Caco-2 (cell line): ENCODE measurements around the gene BTNL8. TPM values are rescaled to one million over a fixed set of nuclear protein-coding genes. Genes with fewer than 3 reads are reported as not detected.

ENCODE experiments used
- BruUV-seq: library from RNA; stranded (reverse); fragments of 400-500 nt; replicated peaks from 2 replicates; lab custom pipeline; 2021; lab: Mats Ljungman, UMichigan
- CTCF ChIA-PET: fragments of 300-600 bp; sonication (Branson Sonifier 250); formaldehyde crosslinking; loops from one replicate; lab custom pipeline; 2022; ENCODE audit warnings: antibody characterized with exemption; lab: Charles Lee
- POLR2A ChIA-PET: fragments of 300-600 bp; sonication (Branson Sonifier 250); formaldehyde crosslinking; loops from one replicate; lab custom pipeline; 2022; ENCODE audit warnings: antibody characterized with exemption; lab: Charles Lee
- DNase-seq, 2 experiments: peaks; one replicate each; pipeline versions ENCODE4 v3.0.0 to v3.0.0-alpha.2; 2020 to 2022
- H3K27me3 ChIP-seq: replicated peaks from 2 replicates; pipeline ENCODE4 v1.6.0; 2011; ENCODE audit warnings: low read length; ENCODE audit not compliant: control insufficient read depth, insufficient read depth
- H3K36me3 ChIP-seq: 2 replicates; pipeline ENCODE4 v1.5.1; 2011; ENCODE audit warnings: low read length; ENCODE audit not compliant: control insufficient read depth, insufficient read depth
- H3K4me1 ChIP-seq: fragments of 250-450 bp; sonication (Bioruptor Pico); 2 replicates; pipeline ENCODE4 v1.5.1; 2020; ENCODE audit warnings: mild to moderate bottlenecking
- H3K4me3 ChIP-seq: 2 replicates; pipeline ENCODE4 v1.5.1; 2011; ENCODE audit warnings: low read depth, mild to moderate bottlenecking, control low read depth, low read length
- H3K9me3 ChIP-seq: fragments of 250-450 bp; sonication (Bioruptor Pico); 2 replicates; pipeline ENCODE4 v1.5.1; 2020; ENCODE audit warnings: mild to moderate bottlenecking, moderate library complexity
- H3K27ac Mint-ChIP-seq: one replicate; pipeline ENCODE4 v1.8.0; 2022; ENCODE audit warnings: mixed read lengths; ENCODE audit not compliant: unreplicated experiment
- H3K27me3 Mint-ChIP-seq: one replicate; pipeline ENCODE4 v1.8.0; 2022; ENCODE audit warnings: mixed read lengths; ENCODE audit not compliant: insufficient read depth, unreplicated experiment
- H3K36me3 Mint-ChIP-seq: one replicate; pipeline ENCODE4 v1.8.0; 2022; ENCODE audit warnings: mild to moderate bottlenecking, mixed read lengths; ENCODE audit not compliant: insufficient read depth, unreplicated experiment
- H3K4me1 Mint-ChIP-seq: one replicate; pipeline ENCODE4 v1.8.0; 2022; ENCODE audit warnings: low read depth, mixed read lengths; ENCODE audit not compliant: unreplicated experiment
- H3K4me3 Mint-ChIP-seq: one replicate; pipeline ENCODE4 v1.8.0; 2022; ENCODE audit warnings: mild to moderate bottlenecking, moderate library complexity, mixed read lengths; ENCODE audit not compliant: unreplicated experiment
- H3K9me3 Mint-ChIP-seq: one replicate; pipeline ENCODE4 v1.8.0; 2022; ENCODE audit warnings: mixed read lengths; ENCODE audit not compliant: unreplicated experiment
- intact Hi-C: fragments of 100-400 bp; cut with micrococcal nuclease; formaldehyde crosslinking; loops from one replicate; pipeline ENCODE4 v1.10.0; 2022; ENCODE audit not compliant: unreplicated experiment
- total RNA-seq: library from RNA; stranded (reverse); gene quantifications from 2 replicates; pipeline ENCODE4 v1.2.3, GENCODE V29; 2022
- TF ChIP-seq, protein P1 (sequence below), 2 experiments: fragments of 200-600 bp in 1 of 2; IDR thresholded peaks; 1 replicate in 1 of 2; 2 replicates in 1 of 2; pipeline versions ENCODE4 v1.5.1 to v1.8.0; 2011 to 2022; ENCODE audit warnings: antibody characterized with exemption in 1 of 2, control low read depth in 1 of 2, inconsistent platforms in 1 of 2, low read depth in 1 of 2, low read length in 1 of 2, mild to moderate bottlenecking in 1 of 2, moderate library complexity in 1 of 2; ENCODE audit not compliant: insufficient read depth in 1 of 2, severe bottlenecking in 1 of 2, unreplicated experiment in 1 of 2

The BTNL8 gene
- total RNA-seq, 1 experiment from 2014 or later, result 6.0 TPM

- H3K4me3 Mint-ChIP-seq, result no peak overlapping the region
- no peak overlapping the region for H3K27ac Mint-ChIP-seq
- no peaks in the 10 kb centered on the region for H3K27me3 Mint-ChIP-seq
- ChIA-PET CTCF (no interaction called here), POLR2A (no interaction called here)
- no peaks in the 10 kb centered on the region for H3K36me3 Mint-ChIP-seq
- TF ChIP-seq, protein P1, sequence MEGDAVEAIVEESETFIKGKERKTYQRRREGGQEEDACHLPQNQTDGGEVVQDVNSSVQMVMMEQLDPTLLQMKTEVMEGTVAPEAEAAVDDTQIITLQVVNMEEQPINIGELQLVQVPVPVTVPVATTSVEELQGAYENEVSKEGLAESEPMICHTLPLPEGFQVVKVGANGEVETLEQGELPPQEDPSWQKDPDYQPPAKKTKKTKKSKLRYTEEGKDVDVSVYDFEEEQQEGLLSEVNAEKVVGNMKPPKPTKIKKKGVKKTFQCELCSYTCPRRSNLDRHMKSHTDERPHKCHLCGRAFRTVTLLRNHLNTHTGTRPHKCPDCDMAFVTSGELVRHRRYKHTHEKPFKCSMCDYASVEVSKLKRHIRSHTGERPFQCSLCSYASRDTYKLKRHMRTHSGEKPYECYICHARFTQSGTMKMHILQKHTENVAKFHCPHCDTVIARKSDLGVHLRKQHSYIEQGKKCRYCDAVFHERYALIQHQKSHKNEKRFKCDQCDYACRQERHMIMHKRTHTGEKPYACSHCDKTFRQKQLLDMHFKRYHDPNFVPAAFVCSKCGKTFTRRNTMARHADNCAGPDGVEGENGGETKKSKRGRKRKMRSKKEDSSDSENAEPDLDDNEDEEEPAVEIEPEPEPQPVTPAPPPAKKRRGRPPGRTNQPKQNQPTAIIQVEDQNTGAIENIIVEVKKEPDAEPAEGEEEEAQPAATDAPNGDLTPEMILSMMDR (IDR thresholded peaks at IDR 0.05; ENCODE audit: insufficient read depth in 1 of 2, low read depth in 1 of 2, low read length in 1 of 2, severe bottlenecking in 1 of 2, unreplicated experiment in 1 of 2), result no peak
- Histone ChIP-seq H3K4me1 (peaks cover 30% of the 10 kb centered on the region), H3K27me3 (no peaks in the 10 kb centered on the region), H3K9me3 (peaks cover 4% of the 10 kb centered on the region; the same call in 1 of the 2 replicates), H3K36me3 (no peaks in the 10 kb centered on the region), H3K4me3 (no peak overlapping the region)
- no peaks in the 10 kb centered on the region for H3K9me3 Mint-ChIP-seq
- no peak for DNase-seq
- BruUV-seq, result no TSS peak
- peaks cover 19% of the 10 kb centered on the region for H3K4me1 Mint-ChIP-seq
- intact Hi-C loops, result no loop called here
Observed at GRCh38 chr5:180901319-180902009, 2.5 kb downstream of the BTNL8 start.

GRCh38 chr5:180908400-180908799, 9.4 kb downstream of the BTNL8 start:
- H3K36me3 ChIP-seq, result no peaks in the 10 kb centered on the region
- ChIA-PET POLR2A (no interaction called here), CTCF (no interaction called here)
- no peak overlapping the region for H3K4me3 ChIP-seq
- no peak for DNase-seq
- TF ChIP-seq, protein P1 (IDR thresholded peaks at IDR 0.05; ENCODE audit: insufficient read depth in 1 of 2, low read depth in 1 of 2, low read length in 1 of 2, severe bottlenecking in 1 of 2, unreplicated experiment in 1 of 2), result no peak
- no peaks in the 10 kb centered on the region for H3K27me3 ChIP-seq
- H3K27me3 Mint-ChIP-seq, result no peaks in the 10 kb centered on the region
- BruUV-seq, result no TSS peak
- H3K4me1 Mint-ChIP-seq, result no peaks in the 10 kb centered on the region
- no peaks in the 10 kb centered on the region for H3K36me3 Mint-ChIP-seq
- no peaks in the 10 kb centered on the region for H3K9me3 Mint-ChIP-seq
- H3K4me1 ChIP-seq, result no peaks in the 10 kb centered on the region
- intact Hi-C loops, result no loop called here
- H3K9me3 ChIP-seq, result no peaks in the 10 kb centered on the region
- no peak overlapping the region for H3K4me3 Mint-ChIP-seq
- no peak overlapping the region for H3K27ac Mint-ChIP-seq

GRCh38 chr5:180908998-180909731, 10.2 kb downstream of the BTNL8 start:
- H3K9me3 Mint-ChIP-seq, result no peaks in the 10 kb centered on the region
- no peaks in the 10 kb centered on the region for H3K4me1 Mint-ChIP-seq
- no peak overlapping the region for H3K27ac Mint-ChIP-seq
- TF ChIP-seq, protein P1 (IDR thresholded peaks at IDR 0.05; ENCODE audit: insufficient read depth in 1 of 2, low read depth in 1 of 2, low read length in 1 of 2, severe bottlenecking in 1 of 2, unreplicated experiment in 1 of 2), result no peak
- Histone ChIP-seq H3K27me3 (no peaks in the 10 kb centered on the region), H3K4me3 (no peak overlapping the region), H3K36me3 (no peaks in the 10 kb centered on the region), H3K9me3 (no peaks in the 10 kb centered on the region), H3K4me1 (no peaks in the 10 kb centered on the region)
- H3K4me3 Mint-ChIP-seq, result no peak overlapping the region
- intact Hi-C loops, result no loop called here
- BruUV-seq, result no TSS peak
- H3K27me3 Mint-ChIP-seq, result no peaks in the 10 kb centered on the region
- POLR2A ChIA-PET, result interaction anchor here (0.5 to 0.6 kb wide), 2 partner anchors 139 to 243 kb away, joined by 3 read pairs; no protein-coding TSS in a partner anchor
- no peak for DNase-seq
- H3K36me3 Mint-ChIP-seq, result no peaks in the 10 kb centered on the region
- CTCF ChIA-PET, result no interaction called here
